CD4-positive, alpha-beta memory T cell (primary cell): ENCODE data around the gene NAALADL2. TPM values are rescaled to one million over a fixed set of nuclear protein-coding genes. Genes with fewer than 3 reads are reported as not detected.

Experiments used
- CTCF ChIA-PET: fragments of 350-600 bp; sonication (Branson Sonifier 250); formaldehyde crosslinking; loops from one replicate; lab custom pipeline; 2021; ENCODE audit warnings: inconsistent platforms; ENCODE audit not compliant: partially characterized antibody; lab: Charles Lee
- POLR2A ChIA-PET: fragments of 350-600 bp; sonication (Branson Sonifier 250); formaldehyde crosslinking; loops from one replicate; lab custom pipeline; 2021; ENCODE audit not compliant: partially characterized antibody; lab: Charles Lee
- DNase-seq, 5 donors: peaks; one replicate each; pipeline versions ENCODE4 v3.0.0 to v3.0.0-alpha.2; 2020 to 2022; ENCODE audit warnings: mixed read lengths in 1 of 5
- H3K27ac ChIP-seq: one replicate; pipeline ENCODE4 v1.7.0; 2013; ENCODE audit warnings: low read depth, low read length
- H3K27me3 ChIP-seq: 2 replicates; pipeline ENCODE4 v1.7.0; 2013; ENCODE audit warnings: mild to moderate bottlenecking, low read length, moderate library complexity; ENCODE audit not compliant: insufficient read depth
- H3K36me3 ChIP-seq: 2 replicates; pipeline ENCODE4 v1.7.0; 2013; ENCODE audit warnings: mild to moderate bottlenecking, low read length, moderate library complexity; ENCODE audit not compliant: insufficient read depth
- H3K4me1 ChIP-seq: 2 replicates; pipeline ENCODE4 v1.7.0; 2013; ENCODE audit warnings: mild to moderate bottlenecking, low read length, moderate library complexity; ENCODE audit not compliant: insufficient read depth
- H3K4me3 ChIP-seq, 2 donors: one replicate each; pipeline ENCODE4 v1.7.0; 2013; ENCODE audit warnings: low read length in 2 of 2, mild to moderate bottlenecking in 1 of 2
- H3K9me3 ChIP-seq, 2 donors: one replicate each; pipeline ENCODE4 v1.7.0; 2013; ENCODE audit warnings: low read length in 2 of 2, control low read depth in 1 of 2; ENCODE audit not compliant: control insufficient read depth in 1 of 2
- H3K27ac Mint-ChIP-seq, 7 donors: one replicate each; pipeline ENCODE4 v1.8.0; 2020 to 2021; ENCODE audit warnings: mixed read lengths in 7 of 7, mild to moderate bottlenecking in 6 of 7, inconsistent platforms in 3 of 7, moderate library complexity in 3 of 7
- H3K27me3 Mint-ChIP-seq, 2 donors: one replicate each; pipeline ENCODE4 v1.8.0; 2020 to 2021; ENCODE audit warnings: mixed read lengths in 2 of 2
- H3K36me3 Mint-ChIP-seq, 2 donors: one replicate each; pipeline ENCODE4 v1.8.0; 2020 to 2021; ENCODE audit warnings: mixed read lengths in 2 of 2, inconsistent platforms in 1 of 2, mild to moderate bottlenecking in 1 of 2
- H3K4me1 Mint-ChIP-seq, 4 donors: one replicate each; pipeline ENCODE4 v1.8.0; 2020 to 2021; ENCODE audit warnings: mixed read lengths in 4 of 4, mild to moderate bottlenecking in 1 of 4
- H3K4me3 Mint-ChIP-seq, 8 donors: one replicate each; pipeline ENCODE4 v1.8.0; 2020 to 2021; ENCODE audit warnings: mixed read lengths in 8 of 8, mild to moderate bottlenecking in 7 of 8, moderate library complexity in 6 of 8, inconsistent platforms in 3 of 8
- H3K9me3 Mint-ChIP-seq, 8 donors: one replicate each; pipeline ENCODE4 v1.8.0; 2020 to 2021; ENCODE audit warnings: mixed read lengths in 8 of 8, mild to moderate bottlenecking in 5 of 8, inconsistent platforms in 3 of 8, moderate library complexity in 1 of 8
- intact Hi-C: fragments of 100-400 bp; cut with micrococcal nuclease; formaldehyde crosslinking; loops from one replicate; pipeline ENCODE4 v1.15.1; 2023
- polyA plus RNA-seq, 2 donors: library from polyadenylated mRNA; unstranded; fragments of 300-500 nt; fragmentation: Illumina TruSeq; gene quantifications; one replicate each; pipeline ENCODE4 v1.2.3, GENCODE V29; 2021
- total RNA-seq, 2 experiments: library from RNA; stranded (reverse); gene quantifications; one replicate each; pipeline ENCODE4 v1.2.3, GENCODE V29; 2021

NAALADL2 gene
- total and polyA plus RNA-seq, 4 experiments from 2014 or later: not detected

DNA sequence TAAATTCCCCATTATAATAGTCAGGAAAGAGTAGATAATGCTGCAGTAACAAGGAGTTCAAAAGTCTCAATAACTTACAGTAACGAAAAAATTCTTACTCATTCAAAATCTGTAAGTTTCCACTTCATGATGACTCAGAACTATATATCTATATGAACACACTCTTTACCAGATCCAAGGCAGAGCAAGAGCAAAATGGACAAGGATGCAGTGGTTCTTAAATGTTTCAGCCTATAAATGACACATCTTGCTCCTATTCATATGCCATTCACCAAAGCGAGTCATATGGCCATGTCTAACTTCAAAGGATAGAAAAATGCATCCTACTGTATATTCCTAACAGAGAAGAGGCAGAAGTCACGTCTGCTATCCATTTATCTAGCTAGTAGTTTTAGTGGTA, 787.7 kb downstream of the NAALADL2 start:
- H3K27me3 ChIP-seq: no peaks in the 10 kb centered on the region
- no peaks in the 10 kb centered on the region for H3K4me1 ChIP-seq
- H3K36me3 Mint-ChIP-seq: no peaks in the 10 kb centered on the region
- no peaks in the 10 kb centered on the region for H3K9me3 ChIP-seq
- H3K4me3 ChIP-seq: no peak overlapping the region
- intact Hi-C loops: no loop called here
- DNase-seq: no peak
- no peaks in the 10 kb centered on the region for H3K4me1 Mint-ChIP-seq
- ChIA-PET POLR2A (no interaction called here), CTCF (no interaction called here)
- H3K27ac ChIP-seq: no peak overlapping the region
- H3K4me3 Mint-ChIP-seq: no peak overlapping the region
- peaks cover 0 to 13% (median 3%) of the 10 kb centered on the region in 8 donors for H3K9me3 Mint-ChIP-seq
- H3K36me3 ChIP-seq: no peaks in the 10 kb centered on the region
- no peaks in the 10 kb centered on the region for H3K27me3 Mint-ChIP-seq
- no peak overlapping the region for H3K27ac Mint-ChIP-seq

DNA sequence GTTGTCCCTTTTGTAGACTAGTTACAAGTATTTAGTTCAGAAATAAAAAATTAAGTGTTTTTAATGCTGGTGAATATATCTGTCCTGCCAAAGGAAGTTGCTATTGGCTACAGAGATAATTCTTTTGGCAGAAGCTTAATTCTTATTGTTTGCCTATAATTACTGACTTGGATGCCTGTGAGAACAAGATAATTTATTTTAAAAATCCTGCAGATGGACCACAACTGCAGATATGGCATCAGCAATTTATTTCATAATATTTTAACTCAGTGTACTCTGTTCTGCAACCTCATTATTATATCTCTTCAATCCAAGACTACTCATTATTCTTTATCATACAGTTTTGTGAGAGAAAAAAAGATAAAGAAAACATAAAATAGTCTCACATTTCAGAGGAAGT, 789.8 kb downstream of the NAALADL2 start:
- no peaks in the 10 kb centered on the region for H3K4me1 Mint-ChIP-seq
- CTCF ChIA-PET: no interaction called here
- H3K27me3 Mint-ChIP-seq: no peaks in the 10 kb centered on the region

DNA sequence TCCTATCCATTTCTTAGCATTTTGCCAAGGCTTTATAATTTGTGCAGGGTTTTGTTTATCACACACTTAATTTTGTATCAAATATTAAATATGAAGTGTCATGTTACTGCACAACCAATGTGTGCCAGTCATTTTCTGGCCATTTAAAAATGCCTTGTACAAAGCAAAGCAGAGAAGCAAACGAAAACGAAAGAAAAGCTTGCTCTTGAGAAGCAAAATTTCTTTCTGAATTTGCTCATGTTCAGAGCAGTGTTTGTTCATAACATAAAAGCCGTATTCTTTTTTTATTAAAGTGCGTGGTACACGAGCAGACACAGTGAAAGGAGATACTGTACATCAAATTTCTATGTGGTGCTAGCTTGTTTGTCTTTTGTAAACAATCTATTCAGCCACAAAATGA, 792.6 kb downstream of the NAALADL2 start:
- no peak overlapping the region for H3K4me3 ChIP-seq
- H3K27me3 Mint-ChIP-seq: no peaks in the 10 kb centered on the region
- H3K9me3 Mint-ChIP-seq: peaks cover 0 to 10% (median 6%) of the 10 kb centered on the region in 8 donors
- H3K36me3 ChIP-seq: no peaks in the 10 kb centered on the region
- no peaks in the 10 kb centered on the region for H3K4me1 ChIP-seq
- H3K27ac ChIP-seq: no peak overlapping the region
- no peaks in the 10 kb centered on the region for H3K4me1 Mint-ChIP-seq
- H3K36me3 Mint-ChIP-seq: no peaks in the 10 kb centered on the region
- no peak for DNase-seq
- H3K9me3 ChIP-seq: no peaks in the 10 kb centered on the region
- ChIA-PET POLR2A (no interaction called here), CTCF (no interaction called here)
- intact Hi-C loops: no loop called here
- no peak overlapping the region for H3K27ac Mint-ChIP-seq
- H3K4me3 Mint-ChIP-seq: no peak overlapping the region
- H3K27me3 ChIP-seq: no peaks in the 10 kb centered on the region

More for the DNA sequence above, 789.8 kb downstream of the NAALADL2 start:
- Histone ChIP-seq H3K4me3 (no peak overlapping the region), H3K27me3 (no peaks in the 10 kb centered on the region), H3K36me3 (no peaks in the 10 kb centered on the region), H3K4me1 (no peaks in the 10 kb centered on the region), H3K9me3 (no peaks in the 10 kb centered on the region), H3K27ac (no peak overlapping the region)
- DNase-seq: no peak
- H3K4me3 Mint-ChIP-seq: no peak overlapping the region
- POLR2A ChIA-PET: no interaction called here
- intact Hi-C loops: no loop called here
- peaks cover 0 to 14% (median 4%) of the 10 kb centered on the region in 8 donors for H3K9me3 Mint-ChIP-seq
- H3K27ac Mint-ChIP-seq: no peak overlapping the region
- H3K36me3 Mint-ChIP-seq: no peaks in the 10 kb centered on the region

- no peak overlapping the region for H3K4me3 Mint-ChIP-seq
- H3K9me3 Mint-ChIP-seq: peaks cover 0 to 9% (median 4%) of the 10 kb centered on the region in 8 donors
- POLR2A ChIA-PET: no interaction called here
These were observed 796.2 kb downstream of the NAALADL2 start for GRCh38 chr3:175655351-175655750.

GRCh38 chr3:175656461-175656860, 797.3 kb downstream of the NAALADL2 start:
- H3K9me3 Mint-ChIP-seq: peaks cover 0 to 9% (median 6%) of the 10 kb centered on the region in 8 donors
- no peak overlapping the region for H3K4me3 ChIP-seq
- H3K36me3 Mint-ChIP-seq: no peaks in the 10 kb centered on the region
- H3K27ac ChIP-seq: no peak overlapping the region
- no peaks in the 10 kb centered on the region for H3K4me1 ChIP-seq
- ChIA-PET CTCF (no interaction called here), POLR2A (no interaction called here)
- H3K27me3 ChIP-seq: no peaks in the 10 kb centered on the region
- H3K4me3 Mint-ChIP-seq: no peak overlapping the region
- H3K9me3 ChIP-seq: no peaks in the 10 kb centered on the region
- intact Hi-C loops: no loop called here
- H3K4me1 Mint-ChIP-seq: no peaks in the 10 kb centered on the region
- H3K27me3 Mint-ChIP-seq: no peaks in the 10 kb centered on the region
- no peaks in the 10 kb centered on the region for H3K36me3 ChIP-seq
- DNase-seq: no peak
- H3K27ac Mint-ChIP-seq: no peak overlapping the region

More at GRCh38 chr3:175655351-175655750, 796.2 kb downstream of the NAALADL2 start:
- intact Hi-C loops: no loop called here
- H3K4me1 Mint-ChIP-seq: no peaks in the 10 kb centered on the region
- H3K27me3 Mint-ChIP-seq: no peaks in the 10 kb centered on the region
- no peak for DNase-seq
- no peaks in the 10 kb centered on the region for H3K27me3 ChIP-seq
- no peaks in the 10 kb centered on the region for H3K36me3 Mint-ChIP-seq
- H3K36me3 ChIP-seq: no peaks in the 10 kb centered on the region
- no peaks in the 10 kb centered on the region for H3K9me3 ChIP-seq
- H3K4me3 ChIP-seq: no peak overlapping the region
- no peaks in the 10 kb centered on the region for H3K4me1 ChIP-seq
- no peak overlapping the region for H3K27ac Mint-ChIP-seq
- CTCF ChIA-PET: no interaction called here
- no peak overlapping the region for H3K27ac ChIP-seq

DNA sequence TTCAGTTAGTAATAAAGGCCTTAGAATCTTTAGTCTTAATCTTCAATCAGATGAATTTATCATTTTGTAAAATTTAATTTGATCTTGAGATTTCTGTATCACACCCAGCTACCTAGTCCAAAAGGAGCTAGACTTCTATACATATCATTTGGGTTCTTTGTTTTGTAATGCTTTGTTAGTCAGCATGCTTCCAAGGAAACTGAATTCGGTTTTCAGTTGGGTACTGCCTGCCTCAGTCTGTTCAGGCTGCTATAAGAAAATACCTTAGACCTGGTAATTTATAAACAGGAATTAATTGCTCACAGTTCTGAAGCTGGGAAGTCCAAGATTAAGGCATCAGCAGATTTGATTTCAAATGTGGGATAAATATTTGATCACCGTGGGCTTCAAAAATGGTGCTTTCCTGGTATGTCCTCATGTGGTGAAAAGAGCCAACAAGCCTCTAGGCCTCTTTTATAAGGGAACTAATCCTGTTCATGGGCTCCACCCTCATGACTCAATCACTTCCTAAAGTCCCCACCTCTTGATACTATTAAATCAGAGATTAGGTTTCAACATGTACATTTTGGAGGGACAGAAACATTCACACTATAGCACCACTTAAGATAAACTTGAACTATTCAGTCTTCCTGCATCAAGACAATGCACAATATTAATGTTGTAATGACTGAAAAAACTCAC, 800.7 kb downstream of the NAALADL2 start:
- Mint-ChIP-seq H3K4me1 (no peaks in the 10 kb centered on the region), H3K9me3 (peaks cover 0 to 7% (median 2%) of the 10 kb centered on the region in 8 donors), H3K27ac (no peak overlapping the region), H3K4me3 (no peak overlapping the region), H3K27me3 (no peaks in the 10 kb centered on the region), H3K36me3 (no peaks in the 10 kb centered on the region)
- Histone ChIP-seq H3K27me3 (no peaks in the 10 kb centered on the region), H3K9me3 (no peaks in the 10 kb centered on the region), H3K4me3 (no peak overlapping the region), H3K27ac (no peak overlapping the region), H3K36me3 (no peaks in the 10 kb centered on the region), H3K4me1 (no peaks in the 10 kb centered on the region)
- intact Hi-C loops: no loop called here
- ChIA-PET POLR2A (no interaction called here), CTCF (no interaction called here)
- no peak for DNase-seq

DNA sequence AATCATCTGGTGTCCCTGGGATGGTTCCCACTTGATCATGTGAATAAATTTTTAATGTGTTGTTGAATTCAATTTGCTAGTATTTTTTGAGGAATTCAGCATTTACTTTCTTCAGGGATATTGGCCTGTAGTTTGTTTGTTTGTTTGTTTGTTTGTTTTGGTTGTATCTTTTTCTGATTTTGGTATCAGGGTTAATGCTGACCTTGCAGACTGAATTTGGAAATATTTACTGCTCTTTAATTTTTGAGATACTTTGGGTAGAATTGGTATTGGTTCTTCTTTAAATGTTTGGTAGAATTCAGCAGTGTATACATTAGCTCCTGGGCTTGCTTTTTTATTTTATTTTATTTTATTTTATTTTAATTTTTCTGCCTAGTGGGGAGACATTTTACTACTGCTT, 803.7 kb downstream of the NAALADL2 start:
- Histone ChIP-seq H3K4me3 (no peak overlapping the region), H3K9me3 (no peaks in the 10 kb centered on the region), H3K4me1 (no peaks in the 10 kb centered on the region), H3K27me3 (no peaks in the 10 kb centered on the region), H3K36me3 (no peaks in the 10 kb centered on the region), H3K27ac (no peak overlapping the region)
- ChIA-PET POLR2A (no interaction called here), CTCF (no interaction called here)
- intact Hi-C loops: no loop called here
- Mint-ChIP-seq H3K4me3 (no peak overlapping the region), H3K27me3 (no peaks in the 10 kb centered on the region), H3K27ac (no peak overlapping the region), H3K4me1 (no peaks in the 10 kb centered on the region), H3K9me3 (peaks cover 0 to 7% (median 2%) of the 10 kb centered on the region in 8 donors), H3K36me3 (no peaks in the 10 kb centered on the region)
- no peak for DNase-seq
